GM21786 (cell line): ENCODE measurements around the gene UBAC1.
"Not testable (repeated sequence)": the region's sequence is repeated elsewhere in the genome, so short reads cannot be mapped to it uniquely, and the experiment has no call there.

ENCODE experiments used
- ATAC-seq: cut with Tn5 transposase; IDR thresholded peaks from one replicate; pipeline ENCODE4 v1.9.1; 2021; ENCODE audit not compliant: unreplicated experiment

The UBAC1 gene

GRCh38 chr9:135905380-135906258, 55.6 kb downstream of the UBAC1 start:
- ATAC-seq: no peak

- ATAC-seq: no peak
Observed at GRCh38 chr9:135903786-135904520, 57.2 kb downstream of the UBAC1 start.

GRCh38 chr9:135903358-135903656, 57.9 kb downstream of the UBAC1 start:
- ATAC-seq: no peak

- ATAC-seq: no peak
Observed at GRCh38 chr9:135902655-135903357, 58.4 kb downstream of the UBAC1 start.

- ATAC-seq: no peak
Observed at GRCh38 chr9:135901826-135902225, 59.3 kb downstream of the UBAC1 start.

GRCh38 chr9:135901031-135901758, 60.0 kb downstream of the UBAC1 start:
- ATAC-seq: no peak

- no peak for ATAC-seq
Observed at GRCh38 chr9:135898634-135899407, 62.4 kb downstream of the UBAC1 start.

- ATAC-seq: no peak
Observed at GRCh38 chr9:135896626-135897025, 64.5 kb downstream of the UBAC1 start.

- ATAC-seq: no peak
Observed at GRCh38 chr9:135896205-135896604, 65.0 kb downstream of the UBAC1 start.

- ATAC-seq: no peak
Observed at GRCh38 chr9:135895202-135895848, 65.8 kb downstream of the UBAC1 start.

GRCh38 chr9:135893104-135893503, 68.1 kb downstream of the UBAC1 start:
- ATAC-seq: no peak

GRCh38 chr9:135892327-135892726, 68.8 kb downstream of the UBAC1 start:
- ATAC-seq: not testable (repeated sequence)

GRCh38 chr9:135891027-135891631, 70.0 kb downstream of the UBAC1 start:
- ATAC-seq: no peak

- no peak for ATAC-seq
Observed at GRCh38 chr9:135890190-135891026, 70.8 kb downstream of the UBAC1 start.

GRCh38 chr9:135889564-135890189, 71.5 kb downstream of the UBAC1 start:
- ATAC-seq: no peak

GRCh38 chr9:135888766-135889394, 72.3 kb downstream of the UBAC1 start:
- no peak for ATAC-seq

GRCh38 chr9:135888126-135888765, 72.9 kb downstream of the UBAC1 start:
- no peak for ATAC-seq
